OCI-LY7 (cell line): ENCODE data around the gene PIK3AP1. TPM values are rescaled to one million over a fixed set of nuclear protein-coding genes. Genes with fewer than 3 reads are reported as not detected.
A peak's percentile ranks its signal among the peaks of the same experiment; 100 is the strongest.

ENCODE experiments used
- BruUV-seq: library from RNA; stranded (reverse); fragments of 400-500 nt; replicated peaks from 2 replicates; lab custom pipeline; 2021; lab: Mats Ljungman, UMichigan
- CTCF ChIA-PET: fragments of 300-600 bp; sonication (Branson Sonifier 250); formaldehyde crosslinking; loops from one replicate; lab custom pipeline; 2022; ENCODE audit warnings: antibody characterized with exemption; ENCODE audit not compliant: unreplicated experiment; lab: Charles Lee
- POLR2A ChIA-PET: fragments of 300-600 bp; sonication (Branson Sonifier 250); formaldehyde crosslinking; loops from one replicate; lab custom pipeline; 2022; ENCODE audit warnings: antibody characterized with exemption; lab: Charles Lee
- DNase-seq: peaks from one replicate; pipeline ENCODE4 v3.0.0-alpha.2; 2015; ENCODE audit warnings: low spot score
- H2AFZ ChIP-seq: fragments of 200-600 bp; sonication (generic), shearing (Covaris generic); 2 replicates; pipeline ENCODE4 v1.6.1; 2014; ENCODE audit warnings: mild to moderate bottlenecking, antibody characterized with exemption, low read length, moderate library complexity
- H3K27ac ChIP-seq: fragments of 200-600 bp; sonication (generic); 2 replicates; pipeline ENCODE4 v1.5.1; 2014; ENCODE audit warnings: mixed run types, low read depth, mild to moderate bottlenecking, moderate library complexity, low read length, inconsistent platforms; ENCODE audit not compliant: poor library complexity, severe bottlenecking
- H3K36me3 ChIP-seq: fragments of 200-600 bp; sonication (generic); 2 replicates; pipeline ENCODE4 v1.6.1; 2014; ENCODE audit warnings: mild to moderate bottlenecking, antibody characterized with exemption, low read length, moderate library complexity, mixed read lengths; ENCODE audit not compliant: insufficient read depth
- H3K4me1 ChIP-seq: fragments of 200-600 bp; sonication (generic); 2 replicates; pipeline ENCODE4 v1.5.1; 2014; ENCODE audit warnings: mild to moderate bottlenecking, low read length; ENCODE audit not compliant: insufficient read depth, poor library complexity, severe bottlenecking
- H3K4me2 ChIP-seq: fragments of 200-600 bp; sonication (generic); 2 replicates; pipeline ENCODE4 v1.6.1; 2014; ENCODE audit warnings: mild to moderate bottlenecking, low read length
- H3K4me3 ChIP-seq: fragments of 200-600 bp; sonication (generic); 2 replicates; pipeline ENCODE4 v1.5.1; 2014; ENCODE audit warnings: mild to moderate bottlenecking, low read depth, low read length; ENCODE audit not compliant: poor library complexity, severe bottlenecking
- H3K79me2 ChIP-seq: fragments of 200-600 bp; sonication (generic); 2 replicates; pipeline ENCODE4 v1.6.1; 2016; ENCODE audit warnings: low read depth, mild to moderate bottlenecking, low read length, moderate library complexity, mixed read lengths; ENCODE audit not compliant: insufficient read depth
- H3K9me2 ChIP-seq: fragments of 200-600 bp; sonication (generic); 2 replicates; pipeline ENCODE4 v1.6.1; 2016; ENCODE audit warnings: mild to moderate bottlenecking, low read length, mixed read lengths; ENCODE audit not compliant: insufficient read depth
- H3K9me3 ChIP-seq: fragments of 200-600 bp; sonication (generic); 2 replicates; pipeline ENCODE4 v1.6.1; 2014; ENCODE audit warnings: mild to moderate bottlenecking, mixed run types, low read length, mixed read lengths
- H4K20me1 ChIP-seq: fragments of 200-600 bp; sonication (generic); 2 replicates; pipeline ENCODE4 v1.6.1; 2014; ENCODE audit warnings: mild to moderate bottlenecking, antibody characterized with exemption, low read length, moderate library complexity, mixed read lengths; ENCODE audit not compliant: insufficient read depth
- EZH2phosphoT487 ChIP-seq: fragments of 200-600 bp; sonication (generic); IDR thresholded peaks from 2 replicates; pipeline ENCODE4 v1.6.1; 2018; ENCODE audit warnings: low read depth, borderline replicate concordance, mild to moderate bottlenecking, mixed run types, antibody characterized with exemption, low read length, moderate library complexity, mixed read lengths
- intact Hi-C: fragments of 100-400 bp; cut with micrococcal nuclease; formaldehyde crosslinking; loops from one replicate; pipeline ENCODE4 v1.10.0; 2022; ENCODE audit not compliant: unreplicated experiment
- total RNA-seq, 2 experiments: library from RNA; depleted of rRNA in 1 of 2; stranded (reverse); fragments of >200 nt in 1 of 2; shearing (Covaris generic) in 1 of 2; gene quantifications; 2 replicates each; pipeline ENCODE4 v1.2.3, GENCODE V29; 2014 to 2022
- TF ChIP-seq, protein P1 (sequence below): fragments of 200-600 bp; sonication (generic); conservative IDR thresholded peaks from 2 replicates; pipeline ENCODE4 v1.5.1; 2014; ENCODE audit warnings: mild to moderate bottlenecking, antibody characterized with exemption, low read length, moderate library complexity, mixed read lengths

PIK3AP1 gene
- total RNA-seq, 2 experiments from 2014 or later = 132 to 140 TPM

DNA sequence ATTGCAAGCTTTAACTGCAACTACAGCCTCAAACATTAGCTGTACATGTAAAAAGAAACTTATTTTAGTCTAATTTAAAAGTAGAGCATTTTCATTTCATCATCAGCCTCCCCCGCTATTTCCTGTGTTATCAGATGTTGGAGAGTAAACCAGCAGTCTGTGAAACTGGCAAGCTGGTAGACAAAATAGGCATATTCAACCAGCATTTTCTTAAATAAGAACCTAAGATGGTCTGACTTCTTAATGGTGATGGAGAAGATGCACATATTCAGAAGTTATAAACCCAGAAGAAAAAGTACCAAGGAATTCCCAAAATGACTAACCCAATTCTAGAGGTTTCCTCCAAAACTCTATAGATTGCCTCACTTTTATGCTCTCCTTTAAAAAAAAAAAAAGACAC is 24.9 kb downstream of the PIK3AP1 start:
- intact Hi-C loops = no loop called here

DNA sequence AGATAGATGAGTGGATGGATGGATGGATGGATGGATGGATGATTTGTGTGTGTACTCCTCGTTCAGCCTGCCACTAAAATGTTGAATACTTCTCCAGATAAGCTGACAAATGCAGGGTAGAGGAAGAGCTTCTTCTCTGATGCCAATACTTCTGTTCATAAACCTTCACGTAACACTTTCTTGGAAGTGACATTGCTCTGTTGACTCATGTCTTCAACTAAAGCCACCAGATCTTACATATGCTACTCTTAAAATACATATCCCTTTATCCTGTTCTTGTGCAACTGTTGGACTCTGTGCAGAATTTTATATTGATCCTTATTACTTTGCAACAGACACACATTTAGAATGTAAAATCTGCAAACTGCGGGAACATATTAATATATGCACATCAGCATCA is 26.9 kb downstream of the PIK3AP1 start:
- ChIA-PET CTCF (interaction anchor here (1.3 kb wide), 1 partner anchor 9 kb away, joined by 4 read pairs; no protein-coding TSS in a partner anchor), POLR2A (interaction anchor here (0.9 to 2.6 kb wide), 4 partner anchors 11 to 29 kb away, joined by 3 to 9 read pairs (median 3); no protein-coding TSS in a partner anchor)
- H3K9me2 ChIP-seq = no peaks in the 10 kb centered on the region
- peaks cover 100% of the 10 kb centered on the region for H3K79me2 ChIP-seq
- no peak overlapping the region for H3K27ac ChIP-seq
- H2AFZ ChIP-seq = no peak overlapping the region
- 0 out of 2 replicates have a peak overlapping the region, but pooled peaks have one; percentile 92 for H3K4me2 ChIP-seq
- intact Hi-C loops = no loop called here
- no peak for DNase-seq
- H4K20me1 ChIP-seq = peaks cover 49% of the 10 kb centered on the region; the same call in 1 of the 2 replicates
- BruUV-seq = no TSS peak
- peaks cover 57% of the 10 kb centered on the region for H3K4me1 ChIP-seq
- H3K9me3 ChIP-seq = no peaks in the 10 kb centered on the region
- TF ChIP-seq, protein P1, sequence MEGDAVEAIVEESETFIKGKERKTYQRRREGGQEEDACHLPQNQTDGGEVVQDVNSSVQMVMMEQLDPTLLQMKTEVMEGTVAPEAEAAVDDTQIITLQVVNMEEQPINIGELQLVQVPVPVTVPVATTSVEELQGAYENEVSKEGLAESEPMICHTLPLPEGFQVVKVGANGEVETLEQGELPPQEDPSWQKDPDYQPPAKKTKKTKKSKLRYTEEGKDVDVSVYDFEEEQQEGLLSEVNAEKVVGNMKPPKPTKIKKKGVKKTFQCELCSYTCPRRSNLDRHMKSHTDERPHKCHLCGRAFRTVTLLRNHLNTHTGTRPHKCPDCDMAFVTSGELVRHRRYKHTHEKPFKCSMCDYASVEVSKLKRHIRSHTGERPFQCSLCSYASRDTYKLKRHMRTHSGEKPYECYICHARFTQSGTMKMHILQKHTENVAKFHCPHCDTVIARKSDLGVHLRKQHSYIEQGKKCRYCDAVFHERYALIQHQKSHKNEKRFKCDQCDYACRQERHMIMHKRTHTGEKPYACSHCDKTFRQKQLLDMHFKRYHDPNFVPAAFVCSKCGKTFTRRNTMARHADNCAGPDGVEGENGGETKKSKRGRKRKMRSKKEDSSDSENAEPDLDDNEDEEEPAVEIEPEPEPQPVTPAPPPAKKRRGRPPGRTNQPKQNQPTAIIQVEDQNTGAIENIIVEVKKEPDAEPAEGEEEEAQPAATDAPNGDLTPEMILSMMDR = no peak
- no peak for TF ChIP-seq EZH2phosphoT487
- H3K4me3 ChIP-seq = no peak overlapping the region
- peaks cover 80% of the 10 kb centered on the region for H3K36me3 ChIP-seq

More for the DNA sequence above, 24.9 kb downstream of the PIK3AP1 start:
- ChIA-PET CTCF (no interaction called here), POLR2A (interaction anchor here (0.8 to 3.7 kb wide), 7 partner anchors 13 to 205 kb away, joined by 3 to 28 read pairs (median 5); partner anchors contain the start of gene PIK3AP1)
- Histone ChIP-seq H3K4me1 (peaks cover 63% of the 10 kb centered on the region), H3K36me3 (peaks cover 77% of the 10 kb centered on the region), H3K9me2 (no peaks in the 10 kb centered on the region), H3K27ac (peak overlapping the region; percentile 59), H3K79me2 (peaks cover 100% of the 10 kb centered on the region), H3K9me3 (no peaks in the 10 kb centered on the region), H3K4me3 (peak overlapping the region; percentile 75), H2AFZ (no peak overlapping the region), H4K20me1 (peaks cover 49% of the 10 kb centered on the region; the same call in 1 of the 2 replicates), H3K4me2 (peak overlapping the region; percentile 92)
- BruUV-seq = no TSS peak
- TF ChIP-seq EZH2phosphoT487 = no peak
- TF ChIP-seq, protein P1 = no peak
- peak; percentile 57 for DNase-seq

DNA sequence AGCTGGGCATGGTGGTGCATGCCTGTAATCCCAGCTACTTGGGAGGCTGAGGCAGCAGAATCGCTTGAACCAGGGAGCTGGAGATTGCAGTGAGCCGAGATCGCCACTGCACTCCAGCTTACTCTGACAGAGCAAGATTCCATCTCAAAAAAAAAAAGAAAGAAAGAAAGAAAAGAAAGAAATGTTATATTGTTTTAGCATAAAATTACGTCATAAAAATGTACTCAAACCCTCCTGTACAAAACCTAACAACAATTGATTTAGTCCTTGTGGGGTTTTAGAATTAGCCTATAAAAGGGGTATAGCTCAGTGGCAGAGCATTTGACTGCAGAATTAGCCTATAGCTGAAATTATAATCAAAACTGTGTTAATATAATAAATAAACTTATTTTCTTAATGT is 27.9 kb downstream of the PIK3AP1 start:
- Histone ChIP-seq H3K9me3 (no peaks in the 10 kb centered on the region), H4K20me1 (peaks cover 42% of the 10 kb centered on the region; the same call in 1 of the 2 replicates), H2AFZ (no peak overlapping the region), H3K4me2 (no peak overlapping the region), H3K36me3 (peaks cover 80% of the 10 kb centered on the region), H3K27ac (no peak overlapping the region), H3K4me3 (no peak overlapping the region), H3K9me2 (no peaks in the 10 kb centered on the region), H3K79me2 (peaks cover 100% of the 10 kb centered on the region), H3K4me1 (peaks cover 54% of the 10 kb centered on the region)
- DNase-seq = no peak
- no peak for TF ChIP-seq EZH2phosphoT487
- TF ChIP-seq, protein P1 = no peak
- no TSS peak for BruUV-seq
- ChIA-PET CTCF (interaction anchor here (1.3 kb wide), 1 partner anchor 10 kb away, joined by 4 read pairs; no protein-coding TSS in a partner anchor), POLR2A (interaction anchor here (0.6 to 2.6 kb wide), 9 partner anchors 9 to 49 kb away, joined by 3 to 9 read pairs (median 4); no protein-coding TSS in a partner anchor)
- intact Hi-C loops = no loop called here
